Mucosa of gallbladder (tissue), 1 donor: Measurements from ENCODE around the gene TAS1R2. TPM values are rescaled to one million over a fixed set of nuclear protein-coding genes. Genes with fewer than 3 reads are reported as not detected.
"Not testable (repeated sequence)": the region's sequence is repeated elsewhere in the genome, so short reads cannot be mapped to it uniquely, and the experiment has no call there.

Experiments
- DNase-seq: peaks from one replicate; pipeline ENCODE4 v3.0.0-alpha.2; 2020; ENCODE audit warnings: low spot score
- total RNA-seq: library from RNA; stranded (reverse); gene quantifications from one replicate; pipeline ENCODE4 v1.2.1, GENCODE V29; 2021
- donor health status: DM: no; HTN: no; CAD: no.

The TAS1R2 gene
- total RNA-seq, 1 donor from 2014 or later: not detected

DNA sequence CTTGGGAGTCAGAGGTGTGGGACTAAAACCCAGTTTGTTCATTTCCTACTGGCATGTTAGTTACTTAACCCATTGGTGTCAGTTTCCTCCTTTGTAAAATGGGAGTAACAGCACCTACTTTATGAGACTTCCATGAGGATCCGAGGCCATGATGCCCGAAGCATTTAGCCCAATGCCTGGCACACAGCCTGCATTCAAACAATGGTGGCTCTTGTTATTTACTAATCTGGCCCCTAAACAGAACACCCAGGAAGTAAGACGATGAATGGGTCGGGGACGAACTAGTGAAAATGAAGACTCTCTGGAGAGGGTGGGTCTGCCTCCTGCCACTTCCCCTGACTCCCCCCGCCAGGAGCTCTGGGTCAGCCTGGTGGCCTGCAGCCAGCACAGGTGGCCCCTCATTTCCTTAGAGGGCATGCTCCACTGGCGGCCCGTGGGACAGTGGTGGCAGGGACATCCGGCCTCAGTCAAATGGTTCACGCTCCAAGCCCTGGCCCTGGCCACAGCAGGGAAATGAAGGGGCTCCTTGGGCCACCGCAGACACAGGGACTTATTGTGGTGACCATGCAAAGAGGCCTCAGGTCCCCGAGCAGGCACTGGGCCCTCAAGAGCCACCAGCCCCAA lies 9.5 kb upstream of the TAS1R2 start:
- DNase-seq: no peak

DNA sequence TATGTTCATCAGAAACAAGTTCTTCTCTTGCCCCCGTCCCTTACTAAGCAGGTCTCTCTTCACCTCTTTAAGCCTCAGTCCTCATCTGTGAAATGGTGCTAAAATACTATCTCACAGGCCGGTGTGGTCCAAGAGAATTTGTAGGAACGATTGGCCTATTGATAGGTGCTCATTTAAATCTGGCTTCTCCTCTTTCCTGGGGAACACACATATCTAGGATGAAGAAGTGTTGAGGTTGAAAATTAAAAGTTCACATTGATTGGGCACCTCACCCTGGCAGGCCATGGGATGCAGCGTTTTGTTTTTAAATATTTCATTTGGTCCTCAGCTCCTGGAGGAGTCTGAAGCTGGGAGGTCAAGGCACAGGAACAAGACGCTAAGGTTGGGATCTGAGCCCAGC lies 8.9 kb upstream of the TAS1R2 start:
- no peak for DNase-seq

DNA sequence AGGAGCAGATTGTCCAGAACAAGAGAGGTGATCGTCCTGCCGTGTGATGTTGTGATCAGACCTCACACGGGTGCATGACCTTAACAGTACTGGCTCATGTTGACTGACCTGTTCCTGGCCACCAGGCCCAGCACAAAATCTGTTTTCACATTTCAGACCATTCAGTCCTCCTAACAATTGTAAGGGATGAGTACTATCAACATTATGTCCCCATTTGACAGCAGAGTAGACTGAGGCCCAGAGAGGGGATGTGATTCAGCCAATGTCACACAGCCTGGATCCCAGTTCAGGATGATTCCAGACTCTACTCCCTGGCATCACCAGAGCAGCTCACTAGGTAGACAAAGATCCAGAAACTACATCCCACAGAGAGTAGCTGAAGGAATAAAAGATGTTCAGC lies 7.4 kb upstream of the TAS1R2 start:
- no peak for DNase-seq

DNA sequence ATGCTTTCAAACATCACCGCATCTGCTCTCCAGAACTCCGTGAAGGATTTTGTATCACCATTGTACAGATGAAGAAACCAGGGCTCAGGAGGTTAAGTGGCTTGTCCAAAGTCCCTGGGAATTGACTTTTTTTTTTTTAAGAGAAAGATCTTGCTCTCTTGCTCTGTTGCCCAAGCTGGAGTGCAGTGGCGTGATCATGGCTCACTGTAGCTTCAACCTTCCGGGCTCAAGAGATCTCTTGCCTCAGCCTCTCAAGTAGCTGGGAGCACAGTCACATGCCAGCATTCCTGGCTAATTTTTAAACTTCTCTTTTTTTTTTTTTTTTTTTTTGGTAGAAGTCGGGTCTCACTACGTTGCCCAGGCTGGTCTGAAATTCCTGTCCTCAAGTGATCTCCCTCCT lies 6.9 kb upstream of the TAS1R2 start:
- DNase-seq: no peak

DNA sequence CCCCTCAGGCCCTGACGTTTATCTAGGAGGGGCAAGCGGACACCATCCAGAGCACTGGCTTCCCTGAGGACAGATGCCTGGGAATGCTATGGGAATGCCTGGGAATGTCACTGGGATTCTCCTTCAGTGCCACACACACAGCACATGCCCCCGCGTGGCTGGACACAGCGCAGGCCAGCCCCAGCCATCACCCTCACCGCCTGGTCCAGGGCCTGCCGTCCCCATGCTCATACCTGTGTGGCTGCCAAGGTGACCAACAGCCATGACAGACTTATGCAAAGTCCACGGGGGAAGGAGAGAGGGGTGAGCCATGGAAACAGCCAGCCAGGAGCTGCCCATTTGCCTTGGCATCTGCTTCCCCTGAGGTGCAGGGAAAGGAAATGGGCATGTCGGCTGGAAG lies 5.7 kb upstream of the TAS1R2 start:
- DNase-seq: no peak

DNA sequence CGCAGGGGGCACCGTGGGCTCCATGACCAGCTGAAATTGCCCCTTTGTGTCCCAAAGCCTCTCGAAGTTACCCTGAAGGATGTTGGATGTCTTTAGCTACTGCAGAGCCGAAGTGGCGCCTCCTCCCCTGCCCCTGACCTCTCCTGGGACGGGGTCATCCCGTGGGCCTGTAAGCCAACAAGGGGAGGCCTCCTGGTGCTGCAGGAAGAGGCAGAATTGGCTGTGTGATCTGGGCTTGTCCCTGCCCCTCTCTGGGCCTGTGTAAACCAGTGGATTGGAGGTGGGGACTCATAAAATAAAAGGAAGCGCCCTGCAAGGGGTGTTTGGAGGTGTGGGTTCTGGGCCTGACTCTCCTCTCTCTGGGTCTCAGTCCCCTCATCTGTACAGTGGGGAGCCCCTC lies 2.1 kb upstream of the TAS1R2 start:
- DNase-seq: no peak

DNA sequence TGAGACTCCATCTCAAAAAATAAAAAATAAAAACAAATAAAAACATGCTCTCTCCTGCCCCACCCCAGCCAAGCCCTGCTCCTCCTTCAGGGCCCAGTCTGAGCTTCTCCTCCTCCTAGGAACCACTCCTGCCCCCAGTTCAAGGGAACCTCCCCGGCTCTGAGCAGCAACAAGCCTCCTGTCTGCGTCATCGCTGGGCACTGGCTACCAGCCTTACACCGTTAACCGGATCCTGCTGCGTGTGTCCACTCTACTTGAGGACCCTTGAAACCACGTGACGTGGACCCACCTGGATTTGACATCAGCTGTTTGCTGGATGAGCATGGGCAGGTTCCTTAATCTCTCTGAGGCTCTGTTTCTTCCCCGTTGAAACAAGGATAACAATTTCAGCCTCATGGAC lies 1.6 kb upstream of the TAS1R2 start:
- no peak for DNase-seq

DNA sequence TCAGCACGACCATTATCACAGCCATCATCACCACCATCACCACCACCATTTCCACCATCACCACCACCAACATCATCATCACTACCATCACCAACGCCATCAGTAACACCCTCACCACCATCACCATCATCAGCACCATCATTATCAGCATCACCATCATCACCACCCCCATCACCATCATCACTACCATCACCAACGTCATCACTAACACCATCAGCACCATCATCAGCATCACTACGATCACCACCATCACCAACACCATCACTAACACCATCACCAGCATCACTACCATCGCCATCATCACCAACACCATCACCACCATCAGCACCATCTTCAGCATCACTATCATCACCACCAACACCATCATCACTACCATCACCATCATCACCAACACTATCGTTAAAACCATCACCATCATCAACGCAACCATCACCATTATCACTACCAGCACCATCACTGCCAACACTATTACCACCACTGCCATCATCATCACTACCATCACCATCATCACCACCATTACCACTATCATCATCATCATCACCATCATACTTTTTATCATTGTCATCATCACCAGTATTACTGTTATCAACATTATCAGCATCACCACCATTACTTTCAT lies 1.3 kb downstream of the TAS1R2 start:
- no peak for DNase-seq

DNA sequence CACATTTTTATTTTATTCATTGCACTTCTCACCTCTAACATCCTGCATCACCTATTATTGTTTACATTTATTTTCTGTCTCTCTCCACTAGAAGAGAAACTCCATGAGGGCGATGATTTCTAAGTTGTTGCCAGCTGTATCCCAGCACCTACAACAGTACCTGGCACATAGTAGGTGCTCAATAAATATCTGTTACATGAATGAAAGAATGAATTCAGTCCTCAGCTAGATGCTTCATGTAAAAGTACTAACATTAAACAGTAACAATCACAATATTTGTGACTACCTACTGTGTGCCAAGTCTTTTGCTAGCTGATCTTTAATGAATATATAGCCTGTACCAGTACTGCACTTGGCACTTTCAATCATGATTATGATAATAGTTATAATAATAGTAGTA lies 3.0 kb downstream of the TAS1R2 start:
- no peak for DNase-seq

DNA sequence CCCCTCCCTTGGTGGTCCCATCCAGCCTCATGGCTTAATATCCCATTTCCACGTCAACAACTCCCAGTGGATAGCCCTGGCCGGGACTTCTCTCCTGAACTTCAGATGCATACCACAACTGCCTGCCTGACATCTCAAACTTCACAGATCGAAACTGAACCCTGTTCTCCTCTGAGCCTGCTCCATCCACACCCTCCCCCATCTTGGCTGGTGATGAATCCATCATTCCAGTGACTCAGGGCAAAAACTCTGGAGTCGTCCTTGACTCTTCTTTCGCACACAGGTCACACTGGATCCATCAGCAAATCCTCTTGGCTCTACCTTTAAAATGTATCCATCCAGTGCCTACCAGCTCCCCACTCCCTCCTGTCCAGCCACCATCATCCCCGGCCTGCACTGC lies 3.9 kb downstream of the TAS1R2 start:
- DNase-seq: no peak

DNA sequence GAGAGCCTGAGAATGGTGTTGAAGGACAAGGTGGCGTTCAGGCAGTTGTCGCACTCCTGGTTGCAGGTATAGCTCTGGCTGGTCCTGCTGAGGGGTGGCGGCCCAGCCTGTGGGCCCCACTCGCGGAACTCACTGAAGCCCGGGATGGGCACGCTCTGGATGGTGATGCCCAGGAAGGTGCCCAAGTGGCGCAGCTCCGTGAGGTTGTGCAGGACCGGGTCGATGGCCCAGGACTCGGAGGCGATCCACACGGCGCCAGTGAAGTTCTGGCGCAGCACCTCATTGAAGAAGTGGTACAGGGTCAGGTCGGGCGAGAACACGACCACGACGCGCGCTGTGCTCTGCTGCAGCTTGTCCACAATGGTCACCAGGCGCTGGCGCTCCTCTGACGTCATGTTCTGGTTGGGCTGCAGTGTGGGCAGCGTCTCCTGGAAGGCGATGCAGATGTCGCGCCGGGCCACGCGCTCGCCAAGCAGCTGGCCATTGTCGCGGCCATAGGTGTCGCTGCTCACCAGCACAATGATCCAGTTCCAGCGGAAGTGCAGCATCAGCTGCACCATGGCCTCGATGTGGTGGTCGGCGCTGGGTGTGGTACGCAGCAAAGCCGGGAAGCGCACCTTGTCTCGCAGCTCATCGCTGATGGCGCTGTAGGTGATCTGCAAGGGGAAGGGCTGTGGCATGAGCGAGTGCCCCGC lies 5.0 kb downstream of the TAS1R2 start:
- DNase-seq: no peak

DNA sequence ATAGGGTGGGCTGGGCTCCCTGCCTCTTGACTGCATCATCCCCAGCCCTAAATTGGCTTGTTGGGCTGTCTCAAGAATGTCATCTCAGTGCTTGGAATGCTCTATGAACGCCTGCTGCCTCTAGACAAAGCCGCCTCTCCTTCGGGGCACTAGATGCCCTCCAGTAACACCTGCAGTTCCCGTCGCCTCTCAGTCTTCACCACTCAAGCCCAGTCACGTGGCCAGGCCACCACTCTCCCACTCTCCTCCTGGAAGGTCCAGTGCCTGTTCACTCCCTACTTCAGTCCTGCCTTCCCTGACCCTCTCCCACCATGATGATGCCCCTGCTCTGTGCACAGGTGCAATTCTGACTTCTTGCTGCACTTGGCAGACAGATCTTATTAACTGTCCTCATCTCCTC lies 7.0 kb downstream of the TAS1R2 start:
- DNase-seq: no peak

DNA sequence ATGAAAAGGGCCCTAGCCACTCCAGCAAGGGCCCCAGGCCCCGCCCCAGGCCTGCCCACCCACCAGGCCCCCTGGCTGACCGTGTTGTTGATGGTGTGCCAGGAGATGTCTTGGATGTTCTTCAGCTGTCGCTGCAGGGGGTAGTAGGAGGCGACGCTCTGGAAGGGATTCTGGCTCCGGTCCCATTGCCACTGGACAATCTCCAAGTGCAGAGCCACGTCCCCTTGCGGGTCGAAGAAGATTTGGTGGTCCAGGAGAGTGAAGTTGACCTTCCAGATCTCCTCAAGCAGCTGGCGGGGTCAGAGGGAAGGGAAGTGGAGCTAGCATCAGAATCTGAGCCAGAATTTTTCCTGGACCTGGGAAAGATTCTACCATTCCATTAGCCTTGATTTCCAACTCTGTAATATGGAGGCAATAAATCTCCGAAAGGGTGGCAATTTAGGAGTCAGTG lies 10.2 kb downstream of the TAS1R2 start:
- no peak for DNase-seq

DNA sequence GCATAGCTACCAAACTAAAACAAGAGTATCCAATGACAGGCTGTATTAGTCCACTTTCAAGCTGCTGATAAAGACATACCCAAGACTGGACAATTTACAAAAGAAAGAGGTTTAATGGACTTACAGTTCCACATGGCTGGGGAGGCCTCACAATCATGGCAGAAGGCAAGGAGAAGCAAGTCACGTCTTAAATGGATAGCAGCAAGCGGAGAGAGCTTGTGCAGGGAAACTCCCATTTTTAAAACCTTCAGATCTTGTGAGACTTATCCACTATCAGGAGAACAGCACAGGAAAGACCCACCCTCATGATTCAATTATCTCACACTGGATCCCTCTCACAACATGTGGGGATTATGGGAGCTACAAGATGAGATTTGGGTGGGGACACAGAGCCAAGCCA lies 11.7 kb downstream of the TAS1R2 start:
- not testable (repeated sequence) for DNase-seq

DNA sequence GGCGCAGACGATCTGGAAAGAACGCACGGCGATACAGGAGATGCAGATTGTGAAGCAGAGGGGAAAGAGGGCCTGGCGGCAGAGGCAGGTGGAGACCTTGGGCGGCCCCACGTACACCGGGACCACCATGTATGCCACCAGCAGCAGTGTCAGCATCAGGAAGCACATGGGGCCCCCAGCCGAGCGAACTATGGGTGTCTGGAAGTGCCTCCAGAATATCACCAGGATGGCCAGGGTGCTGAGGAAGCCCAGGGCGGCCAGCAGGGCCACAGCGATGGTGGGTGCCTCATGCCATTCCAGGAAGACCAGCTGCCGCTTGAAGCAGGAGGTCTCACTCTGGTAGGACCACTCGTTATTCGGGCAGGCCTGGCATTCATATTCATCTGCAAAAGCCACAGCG lies 19.3 kb downstream of the TAS1R2 start:
- no peak for DNase-seq

DNA sequence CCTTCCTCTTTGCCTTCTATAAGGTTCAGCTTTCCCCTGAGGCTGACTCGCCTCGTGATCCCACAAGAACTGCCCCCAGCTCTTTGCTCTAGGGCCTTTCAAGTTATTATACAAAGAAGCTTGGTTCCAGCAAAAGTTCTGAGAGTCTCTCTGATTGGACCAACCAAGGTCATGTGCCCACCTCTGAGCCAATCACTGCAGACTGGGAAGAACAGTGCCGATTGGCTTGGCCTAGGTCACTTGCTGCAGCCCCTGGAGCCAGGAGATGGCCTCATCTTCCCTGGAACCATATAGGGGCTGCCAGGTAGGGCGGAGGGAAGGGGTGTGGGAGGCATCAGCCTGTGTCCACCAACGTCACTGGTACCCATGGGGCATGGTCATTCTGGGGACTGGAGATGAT lies 22.8 kb downstream of the TAS1R2 start:
- DNase-seq: no peak

DNA sequence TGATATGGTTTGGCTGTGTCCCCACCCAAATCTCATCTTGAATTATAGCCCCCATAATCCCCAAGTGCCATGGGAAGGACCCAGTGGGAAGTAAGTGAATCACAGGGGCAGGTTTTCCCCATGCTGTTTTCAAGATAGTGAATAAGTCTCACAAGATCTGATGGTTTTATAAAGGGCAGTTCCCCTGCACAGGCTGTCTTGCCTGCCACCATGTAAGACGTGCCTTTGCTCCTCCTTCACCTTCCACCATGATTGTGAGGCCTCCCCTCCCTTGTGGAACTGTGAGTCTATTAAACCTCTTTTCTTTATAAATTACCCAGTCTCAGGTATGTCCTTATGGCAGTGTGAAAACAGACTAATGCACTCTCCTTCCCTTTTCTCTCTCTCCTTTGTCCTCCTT lies 27.1 kb downstream of the TAS1R2 start:
- DNase-seq: not testable (repeated sequence)

DNA sequence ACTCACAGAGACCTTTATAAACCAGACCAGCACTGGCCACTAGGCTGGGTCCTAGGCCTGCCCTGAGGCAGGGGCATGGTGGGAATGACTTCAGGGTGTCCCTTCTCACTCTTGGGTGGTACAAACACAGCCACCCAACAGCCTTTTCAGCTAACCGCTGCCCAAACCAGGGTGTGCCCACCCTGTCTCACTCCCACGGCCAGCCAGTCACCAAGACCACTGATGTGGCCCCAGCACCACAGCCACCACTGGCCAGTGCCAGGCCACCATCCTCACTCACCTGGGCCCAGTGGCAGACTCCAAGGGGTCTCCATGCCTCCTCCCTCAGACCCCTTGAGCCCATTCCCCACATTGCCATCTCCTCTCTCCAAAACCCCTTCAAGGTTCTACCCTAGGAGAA lies 27.8 kb downstream of the TAS1R2 start:
- no peak for DNase-seq

DNA sequence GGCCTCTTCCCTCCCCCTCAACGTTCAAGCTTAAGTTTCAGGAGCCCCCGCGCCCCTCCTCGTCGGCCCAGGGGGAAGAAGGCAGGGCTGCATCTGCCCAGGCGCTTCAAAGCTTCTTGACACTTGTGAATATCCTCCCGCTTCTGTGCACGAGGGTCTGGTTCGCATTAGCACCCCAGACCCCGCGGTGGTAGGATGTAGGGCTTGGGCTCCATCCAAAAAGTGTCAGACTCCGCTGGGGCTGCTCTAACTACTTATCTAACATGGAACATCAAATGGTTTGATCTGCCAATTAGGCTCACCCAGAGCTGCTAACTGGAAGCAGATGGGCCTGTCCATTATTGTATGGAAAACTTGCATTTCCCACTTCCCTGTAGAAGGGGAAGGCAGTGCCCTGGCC lies 28.9 kb downstream of the TAS1R2 start:
- DNase-seq: no peak

DNA sequence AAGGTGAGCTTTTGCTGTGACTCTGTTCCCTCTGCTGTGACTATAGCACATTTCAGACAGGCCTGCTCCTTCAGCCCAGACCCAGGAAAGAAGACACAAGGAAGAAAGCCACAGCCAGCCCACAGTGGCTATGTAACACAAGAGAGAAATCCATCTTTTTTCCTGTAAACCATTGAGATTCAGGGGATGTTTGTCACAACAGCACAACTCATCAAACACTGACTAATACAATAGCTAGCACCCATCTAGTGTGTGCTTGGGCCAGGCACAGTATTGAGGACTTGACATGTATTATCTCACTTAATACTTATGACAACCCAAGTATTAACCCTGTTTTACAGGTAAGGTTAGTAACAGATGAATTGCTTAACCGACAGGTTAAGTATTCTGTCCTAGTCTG lies 29.8 kb downstream of the TAS1R2 start:
- DNase-seq: no peak

DNA sequence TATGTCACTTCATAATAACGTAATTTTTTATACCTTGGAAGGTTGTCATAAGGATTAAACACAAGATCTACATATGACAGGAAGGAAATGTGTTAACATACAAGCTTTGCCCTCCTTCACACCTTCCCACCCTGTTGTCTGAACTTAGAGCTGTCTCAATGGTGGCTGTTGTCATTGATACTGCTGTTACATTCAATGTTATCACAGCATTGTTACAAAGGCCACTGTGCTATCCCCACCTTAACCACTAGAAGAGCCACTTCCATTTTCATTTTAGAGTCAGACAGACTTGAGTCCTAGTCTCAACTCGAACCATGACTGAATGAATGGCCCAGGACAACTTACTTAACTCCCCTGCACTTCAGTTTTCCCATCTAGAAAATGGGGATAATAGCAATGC lies 31.2 kb downstream of the TAS1R2 start:
- DNase-seq: no peak

DNA sequence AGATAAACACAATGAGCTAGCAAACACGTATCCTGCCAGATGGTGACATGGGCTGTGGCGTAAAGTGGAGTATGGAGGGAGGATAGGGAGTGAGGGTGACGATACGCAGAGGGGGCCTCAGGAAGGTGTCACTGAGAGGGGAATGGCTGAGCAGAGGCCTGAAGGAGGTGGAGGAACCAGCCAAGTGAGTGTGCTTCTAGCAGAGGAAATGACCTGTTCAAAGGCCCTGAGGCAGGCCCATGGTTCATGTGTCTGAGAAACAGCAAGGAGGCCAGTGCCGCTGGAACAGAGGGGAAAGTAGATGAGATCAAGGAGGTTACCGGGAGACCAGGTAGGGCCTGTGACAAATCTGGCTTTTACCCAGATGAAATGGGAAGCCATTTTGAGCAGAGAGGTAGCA lies 36.0 kb downstream of the TAS1R2 start:
- DNase-seq: no peak
